ENCODE data around the gene GUCY1A1. TPM values are rescaled to one million over a fixed set of nuclear protein-coding genes. Genes with fewer than 3 reads are reported as not detected.

GUCY1A1 gene
- total and polyA plus RNA-seq, 2 of the 4 experiments (the other 2 are of a cell fraction) = 0.19 to 0.54 TPM

- H2AFZ ChIP-seq (replicated peaks; ENCODE audit: low read length, poor library complexity) = no peak overlapping the region
- H4K91ac ChIP-seq (ENCODE audit: insufficient read depth, low read depth, low read length) = no peak overlapping the region
- no peak overlapping the region for H3K4ac ChIP-seq (ENCODE audit: low read depth, low read length)
- H3K36me3 ChIP-seq (ENCODE audit: control insufficient read depth, insufficient read depth, low read length) = no peaks in the 10 kb centered on the region
- no peak overlapping the region for H2BK20ac ChIP-seq (ENCODE audit: low read depth, low read length)
- H4K8ac ChIP-seq (ENCODE audit: low read depth in 2 of 2, low read length in 2 of 2) = no peak overlapping the region
- H2BK15ac ChIP-seq (ENCODE audit: low read depth, low read length) = no peak overlapping the region
- H3K23ac ChIP-seq (ENCODE audit: low read depth, low read length) = no peak overlapping the region
- no peak overlapping the region for H2BK120ac ChIP-seq (ENCODE audit: low read depth, low read length)
- H2AK9ac ChIP-seq (replicated peaks; ENCODE audit: low read depth, low read length, poor library complexity) = no peak overlapping the region
- no TSS peak for BruUV-seq (replicated peaks)
- peaks cover 4% of the 10 kb centered on the region; the same call in 1 of the 2 replicates for H3K4me1 ChIP-seq (ENCODE audit: control insufficient read depth, insufficient read depth, low read length)
- no CpG with 5 or more reads among the region's 2 CpGs for WGBS, 2 experiments (ENCODE audit: extremely low coverage in 2 of 2, insufficient read length in 1 of 2)
- H3K14ac ChIP-seq (replicated peaks; ENCODE audit: low read depth, low read length) = no peak overlapping the region
- H3K9me1 ChIP-seq (ENCODE audit: insufficient read depth, low read length) = no peaks in the 10 kb centered on the region
- H3K56ac ChIP-seq (ENCODE audit: extremely low read depth, insufficient read depth, low read length) = no peak overlapping the region
- no peak overlapping the region for H3K4me3 ChIP-seq (ENCODE audit: insufficient read depth, low read depth, low read length)
- no peak overlapping the region for H4K5ac ChIP-seq (ENCODE audit: low read depth, low read length)
- no peak overlapping the region for H2BK5ac ChIP-seq (ENCODE audit: low read depth, low read length, poor library complexity, severe bottlenecking)
- H3K9ac ChIP-seq (ENCODE audit: low read depth, low read length) = no peak overlapping the region
- H3K9me3 ChIP-seq (ENCODE audit: control insufficient read depth, insufficient read depth, low read length) = peaks cover 2% of the 10 kb centered on the region; the same call in 1 of the 2 replicates
- CTCF ChIA-PET = no interaction called here
- H3K27ac ChIP-seq (ENCODE audit: insufficient read depth, low read length) = no peak overlapping the region
- ATAC-seq (ENCODE audit: low read depth) (no peak), DNase-seq (no peak)
- in situ Hi-C loops (cut with MboI; ENCODE audit: low sequenced_read_pairs) (no loop called here), intact Hi-C loops (cut with micrococcal nuclease) (no loop called here), dilution Hi-C loops (cut with HindIII; ENCODE audit: low sequenced_read_pairs, unreplicated experiment) (no loop called here)
- no peak overlapping the region for H2AK5ac ChIP-seq (ENCODE audit: low read depth, low read length)
- H3K18ac ChIP-seq (ENCODE audit: low read depth, low read length) = no peak overlapping the region
- no peaks in the 10 kb centered on the region for H3K79me1 ChIP-seq (ENCODE audit: low read depth in 1 of 2, low read length in 2 of 2)
- POLR2A ChIA-PET (ENCODE audit: unreplicated experiment) = no interaction called here
- no peak overlapping the region for H3K4me2 ChIP-seq (ENCODE audit: low read depth, low read length)
- no peaks in the 10 kb centered on the region for H4K20me1 ChIP-seq (ENCODE audit: insufficient read depth, low read length)
- peak; percentile 44; the same call in 1 of the 2 replicates for TF ChIP-seq CEBPB (IDR thresholded peaks at IDR 0.05; ENCODE audit: low read depth, low read length)
- no peak for TF ChIP-seq ELK1 (IDR thresholded peaks at IDR 0.05; ENCODE audit: borderline replicate concordance, low read depth, low read length)
- no peak for TF ChIP-seq RAD21 (IDR thresholded peaks at IDR 0.05; ENCODE audit: low read length)
- H3K27me3 ChIP-seq (ENCODE audit: control insufficient read depth, insufficient read depth, low read length) = no peaks in the 10 kb centered on the region; the same call in 1 of the 2 replicates
Observed at GRCh38 chr4:155678011-155678410, 11.4 kb downstream of the GUCY1A1 start.
